PFSK-1 (cell line): Measurements from ENCODE around the gene AATF.

Experiments used
- FOXP2 ChIP-seq: optimal IDR thresholded peaks from 2 replicates; pipeline ENCODE3; 2011; ENCODE audit warnings: borderline replicate concordance, control low read depth, inconsistent platforms; ENCODE audit not compliant: insufficient read depth; ENCODE audit errors: extremely low read length, extremely low read depth
- POLR2AphosphoS5 ChIP-seq: IDR thresholded peaks from 2 replicates; pipeline ENCODE4 v1.6.1; 2012; ENCODE audit warnings: low read depth, mild to moderate bottlenecking, control low read depth, low read length, moderate library complexity
- REST ChIP-seq, 2 experiments: IDR thresholded peaks; 2 replicates each; pipeline versions ENCODE4 v1.6.1 to v1.8.0; 2011 to 2012; ENCODE audit warnings: low read depth in 2 of 2, low read length in 2 of 2, control low read depth in 1 of 2, inconsistent platforms in 1 of 2, mild to moderate bottlenecking in 1 of 2, moderate library complexity in 1 of 2; ENCODE audit not compliant: insufficient read depth in 1 of 2
- SIN3A ChIP-seq: IDR thresholded peaks from 2 replicates; pipeline ENCODE4 v1.6.1; 2012; ENCODE audit warnings: mild to moderate bottlenecking, low read length, moderate library complexity, borderline replicate concordance; ENCODE audit not compliant: insufficient read depth
- TAF1 ChIP-seq: IDR thresholded peaks from 2 replicates; pipeline ENCODE4 v1.6.1; 2012; ENCODE audit warnings: low read length, control low read depth, borderline replicate concordance; ENCODE audit not compliant: insufficient read depth

DNA sequence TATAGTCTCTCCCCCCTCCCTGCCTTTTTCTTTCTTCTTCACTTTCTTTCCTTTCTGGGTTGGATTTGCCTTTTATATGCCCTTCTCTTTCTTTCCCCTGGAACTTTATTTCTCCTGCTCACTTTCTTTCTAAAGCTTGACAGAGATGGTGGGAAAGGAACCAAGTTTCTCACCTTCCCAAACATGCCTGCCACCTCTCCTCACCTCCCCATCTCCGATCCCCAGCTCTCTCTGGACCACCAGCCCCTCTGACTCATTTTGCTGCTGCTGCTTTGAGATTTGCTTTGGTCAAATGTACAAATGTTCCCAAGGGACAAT lies 18.2 kb upstream of the AATF start:
- TF ChIP-seq POLR2AphosphoS5, result no peak
- no peak for TF ChIP-seq TAF1
- TF ChIP-seq SIN3A, result no peak
- no peak for TF ChIP-seq REST (IDR thresholded peaks at IDR 0.05; ENCODE audit: insufficient read depth in 1 of 2, low read depth in 2 of 2, low read length in 2 of 2)
- no peak for TF ChIP-seq FOXP2
